GM23338 (cell line): ENCODE measurements around the gene APIP. TPM values are rescaled to one million over a fixed set of nuclear protein-coding genes. Genes with fewer than 3 reads are reported as not detected.

ENCODE experiments used
- CREB1 ChIP-seq: fragments of 250-450 bp; sonication (Bioruptor Pico); IDR thresholded peaks from 2 replicates; pipeline ENCODE4 v1.5.0; 2020; ENCODE audit warnings: low read depth, mild to moderate bottlenecking, moderate library complexity
- CTCF ChIP-seq, 2 experiments: fragments of 200-600 bp in 1 of 2; sonication (generic) in 1 of 2; conservative IDR thresholded peaks; 2 replicates each; pipeline versions ENCODE4 v1.5.1 to v1.6.1; 2016 to 2017; ENCODE audit warnings: antibody characterized with exemption in 2 of 2, low read depth in 2 of 2, mild to moderate bottlenecking in 2 of 2, moderate library complexity in 1 of 2
- ETS1 ChIP-seq: IDR thresholded peaks from 2 replicates; pipeline ENCODE4 v1.6.1; 2016; ENCODE audit warnings: antibody characterized with exemption
- EZH2 ChIP-seq: fragments of 200-600 bp; sonication (generic); IDR thresholded peaks from one replicate; pipeline ENCODE4 v1.8.0; 2017; ENCODE audit warnings: antibody characterized with exemption, mild to moderate bottlenecking, low read depth; ENCODE audit not compliant: unreplicated experiment
- EZH2phosphoT487 ChIP-seq: fragments of 200-600 bp; sonication (generic); IDR thresholded peaks from one replicate; pipeline ENCODE4 v1.8.1; 2018; ENCODE audit warnings: antibody characterized with exemption; ENCODE audit not compliant: unreplicated experiment
- JUNB ChIP-seq: IDR thresholded peaks from one replicate; pipeline ENCODE4 v1.6.1; 2016; ENCODE audit warnings: antibody characterized with exemption; ENCODE audit not compliant: unreplicated experiment
- STAT1 ChIP-seq: IDR thresholded peaks from one replicate; pipeline ENCODE4 v1.6.1; 2016; ENCODE audit warnings: antibody characterized with exemption; ENCODE audit not compliant: unreplicated experiment
- ZNF114 ChIP-seq: fragments of 250-450 bp; sonication (Bioruptor Pico); IDR thresholded peaks from 2 replicates; pipeline ENCODE4 v1.5.0; 2020; ENCODE audit warnings: mild to moderate bottlenecking, moderate library complexity
- polyA plus RNA-seq: library from polyadenylated mRNA; unstranded; fragments of >200 nt; fragmentation: Nextera tagmentation; extraction: Ambion mirVana; gene quantifications from 2 replicates; pipeline ENCODE4 v1.2.1, GENCODE V29; 2016
- total RNA-seq: library from RNA; depleted of rRNA; stranded (reverse); fragments of >200 nt; shearing (Covaris generic); gene quantifications from 2 replicates; pipeline ENCODE4 v1.2.3, GENCODE V29; 2014
- TF ChIP-seq, protein P1 (sequence below): fragments of 250-450 bp; sonication (Bioruptor Pico); IDR thresholded peaks from 2 replicates; pipeline ENCODE4 v1.5.0; 2020; ENCODE audit warnings: mild to moderate bottlenecking, moderate library complexity

Gene APIP
- total and polyA plus RNA-seq, 2 experiments from 2014 or later: 35.7 to 50.3 TPM

- TF ChIP-seq, protein P1, sequence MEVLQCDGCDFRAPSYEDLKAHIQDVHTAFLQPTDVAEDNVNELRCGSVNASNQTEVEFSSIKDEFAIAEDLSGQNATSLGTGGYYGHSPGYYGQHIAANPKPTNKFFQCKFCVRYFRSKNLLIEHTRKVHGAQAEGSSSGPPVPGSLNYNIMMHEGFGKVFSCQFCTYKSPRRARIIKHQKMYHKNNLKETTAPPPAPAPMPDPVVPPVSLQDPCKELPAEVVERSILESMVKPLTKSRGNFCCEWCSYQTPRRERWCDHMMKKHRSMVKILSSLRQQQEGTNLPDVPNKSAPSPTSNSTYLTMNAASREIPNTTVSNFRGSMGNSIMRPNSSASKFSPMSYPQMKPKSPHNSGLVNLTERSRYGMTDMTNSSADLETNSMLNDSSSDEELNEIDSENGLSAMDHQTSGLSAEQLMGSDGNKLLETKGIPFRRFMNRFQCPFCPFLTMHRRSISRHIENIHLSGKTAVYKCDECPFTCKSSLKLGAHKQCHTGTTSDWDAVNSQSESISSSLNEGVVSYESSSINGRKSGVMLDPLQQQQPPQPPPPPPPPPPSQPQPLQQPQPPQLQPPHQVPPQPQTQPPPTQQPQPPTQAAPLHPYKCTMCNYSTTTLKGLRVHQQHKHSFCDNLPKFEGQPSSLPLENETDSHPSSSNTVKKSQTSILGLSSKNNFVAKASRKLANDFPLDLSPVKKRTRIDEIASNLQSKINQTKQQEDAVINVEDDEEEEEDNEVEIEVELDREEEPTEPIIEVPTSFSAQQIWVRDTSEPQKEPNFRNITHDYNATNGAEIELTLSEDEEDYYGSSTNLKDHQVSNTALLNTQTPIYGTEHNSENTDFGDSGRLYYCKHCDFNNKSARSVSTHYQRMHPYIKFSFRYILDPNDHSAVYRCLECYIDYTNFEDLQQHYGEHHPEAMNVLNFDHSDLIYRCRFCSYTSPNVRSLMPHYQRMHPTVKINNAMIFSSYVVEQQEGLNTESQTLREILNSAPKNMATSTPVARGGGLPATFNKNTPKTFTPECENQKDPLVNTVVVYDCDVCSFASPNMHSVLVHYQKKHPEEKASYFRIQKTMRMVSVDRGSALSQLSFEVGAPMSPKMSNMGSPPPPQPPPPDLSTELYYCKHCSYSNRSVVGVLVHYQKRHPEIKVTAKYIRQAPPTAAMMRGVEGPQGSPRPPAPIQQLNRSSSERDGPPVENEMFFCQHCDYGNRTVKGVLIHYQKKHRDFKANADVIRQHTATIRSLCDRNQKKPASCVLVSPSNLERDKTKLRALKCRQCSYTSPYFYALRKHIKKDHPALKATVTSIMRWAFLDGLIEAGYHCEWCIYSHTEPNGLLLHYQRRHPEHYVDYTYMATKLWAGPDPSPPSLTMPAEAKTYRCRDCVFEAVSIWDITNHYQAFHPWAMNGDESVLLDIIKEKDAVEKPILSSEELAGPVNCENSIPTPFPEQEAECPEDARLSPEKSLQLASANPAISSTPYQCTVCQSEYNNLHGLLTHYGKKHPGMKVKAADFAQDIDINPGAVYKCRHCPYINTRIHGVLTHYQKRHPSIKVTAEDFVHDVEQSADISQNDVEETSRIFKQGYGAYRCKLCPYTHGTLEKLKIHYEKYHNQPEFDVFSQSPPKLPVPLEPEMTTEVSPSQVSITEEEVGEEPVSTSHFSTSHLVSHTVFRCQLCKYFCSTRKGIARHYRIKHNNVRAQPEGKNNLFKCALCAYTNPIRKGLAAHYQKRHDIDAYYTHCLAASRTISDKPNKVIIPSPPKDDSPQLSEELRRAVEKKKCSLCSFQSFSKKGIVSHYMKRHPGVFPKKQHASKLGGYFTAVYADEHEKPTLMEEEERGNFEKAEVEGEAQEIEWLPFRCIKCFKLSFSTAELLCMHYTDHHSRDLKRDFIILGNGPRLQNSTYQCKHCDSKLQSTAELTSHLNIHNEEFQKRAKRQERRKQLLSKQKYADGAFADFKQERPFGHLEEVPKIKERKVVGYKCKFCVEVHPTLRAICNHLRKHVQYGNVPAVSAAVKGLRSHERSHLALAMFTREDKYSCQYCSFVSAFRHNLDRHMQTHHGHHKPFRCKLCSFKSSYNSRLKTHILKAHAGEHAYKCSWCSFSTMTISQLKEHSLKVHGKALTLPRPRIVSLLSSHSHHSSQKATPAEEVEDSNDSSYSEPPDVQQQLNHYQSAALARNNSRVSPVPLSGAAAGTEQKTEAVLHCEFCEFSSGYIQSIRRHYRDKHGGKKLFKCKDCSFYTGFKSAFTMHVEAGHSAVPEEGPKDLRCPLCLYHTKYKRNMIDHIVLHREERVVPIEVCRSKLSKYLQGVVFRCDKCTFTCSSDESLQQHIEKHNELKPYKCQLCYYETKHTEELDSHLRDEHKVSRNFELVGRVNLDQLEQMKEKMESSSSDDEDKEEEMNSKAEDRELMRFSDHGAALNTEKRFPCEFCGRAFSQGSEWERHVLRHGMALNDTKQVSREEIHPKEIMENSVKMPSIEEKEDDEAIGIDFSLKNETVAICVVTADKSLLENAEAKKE (CRISPR knock-in tag): 0 out of 2 replicates have a peak, but pooled peaks have one; percentile 16
- TF ChIP-seq EZH2phosphoT487 (no peak), ETS1 (no peak), EZH2 (no peak), CTCF (conservative IDR thresholded peaks at IDR 0.05; ENCODE audit: low read depth in 2 of 2) (peak; percentile 69 to 79), STAT1 (no peak), CREB1 (CRISPR knock-in tag) (no peak), ZNF114 (CRISPR knock-in tag) (no peak), JUNB (no peak)
Observed at GRCh38 chr11:34840736-34841386, 75.3 kb downstream of the APIP start (continued).
